ENCODE results near the gene SLC44A2. TPM values are rescaled to one million over a fixed set of nuclear protein-coding genes. Genes with fewer than 3 reads are reported as not detected.

The SLC44A2 gene
- total RNA-seq, 1 experiment from 2014 or later: 31.5 TPM

- no peak overlapping the region for H3K27ac ChIP-seq (ENCODE audit: low read length)
- TF ChIP-seq SIN3A (IDR thresholded peaks at IDR 0.05; ENCODE audit: borderline replicate concordance, insufficient read depth, low read depth, low read length): no peak
- no peak for TF ChIP-seq TCF7L2 (IDR thresholded peaks at IDR 0.05; ENCODE audit: low read depth, low read length)
- no peak for TF ChIP-seq POLR2AphosphoS5 (IDR thresholded peaks at IDR 0.05; ENCODE audit: low read depth, low read length)
- TF ChIP-seq REST (IDR thresholded peaks at IDR 0.05; ENCODE audit: insufficient read depth in 1 of 2, low read depth in 2 of 2, low read length in 1 of 2): no peak
- TF ChIP-seq CTCF (IDR thresholded peaks at IDR 0.05): no peak
- CTCF ChIA-PET: no interaction called here
- intact Hi-C loops (cut with micrococcal nuclease; ENCODE audit: unreplicated experiment) (no loop called here), in situ Hi-C loops (cut with HindIII; ENCODE audit: low pct_unique_long_range_greater_than_20kb, low sequenced_read_pairs) (no loop called here)
- no peaks in the 10 kb centered on the region for H3K9me3 ChIP-seq (ENCODE audit: control insufficient read depth, insufficient read depth, low read depth, low read length)
- H3K36me3 ChIP-seq (ENCODE audit: control insufficient read depth, insufficient read depth, low read length): no peaks in the 10 kb centered on the region
- no peak overlapping the region for H3K4me3 ChIP-seq (ENCODE audit: low read depth in 2 of 2, low read length in 2 of 2)
- DNase-seq (ENCODE audit: low read depth, low spot score): no peak
- no peaks in the 10 kb centered on the region for H3K27me3 ChIP-seq (ENCODE audit: control insufficient read depth, insufficient read depth, low read length)
- no peak for ATAC-seq
- H3K4me1 ChIP-seq (ENCODE audit: control insufficient read depth, insufficient read depth, low read length): peaks cover 5% of the 10 kb centered on the region; the same call in 1 of the 2 replicates
- POLR2A ChIA-PET: no interaction called here
- no TSS peak for BruUV-seq (replicated peaks)
Measured at GRCh38 chr19:10642473-10643171, 17.3 kb downstream of the SLC44A2 start.

- ATAC-seq (no peak), DNase-seq (ENCODE audit: low read depth, low spot score) (no peak)
- Histone ChIP-seq H3K27me3 (ENCODE audit: control insufficient read depth, insufficient read depth, low read length) (no peaks in the 10 kb centered on the region), H3K4me1 (ENCODE audit: control insufficient read depth, insufficient read depth, low read length) (peaks cover 5% of the 10 kb centered on the region; the same call in 1 of the 2 replicates), H3K4me3 (ENCODE audit: low read depth in 2 of 2, low read length in 2 of 2) (no peak overlapping the region), H3K27ac (ENCODE audit: low read length) (no peak overlapping the region), H3K36me3 (ENCODE audit: control insufficient read depth, insufficient read depth, low read length) (no peaks in the 10 kb centered on the region), H3K9me3 (ENCODE audit: control insufficient read depth, insufficient read depth, low read depth, low read length) (no peaks in the 10 kb centered on the region)
- CTCF ChIA-PET: interaction anchor here (1.4 to 2.8 kb wide), 3 partner anchors 39 to 62 kb away, joined by 3 to 49 read pairs (median 10); no protein-coding TSS in a partner anchor
- intact Hi-C loops (cut with micrococcal nuclease; ENCODE audit: unreplicated experiment) (no loop called here), in situ Hi-C loops (cut with HindIII; ENCODE audit: low pct_unique_long_range_greater_than_20kb, low sequenced_read_pairs) (no loop called here)
- TF ChIP-seq POLR2AphosphoS5 (IDR thresholded peaks at IDR 0.05; ENCODE audit: low read depth, low read length) (no peak), REST (IDR thresholded peaks at IDR 0.05; ENCODE audit: insufficient read depth in 1 of 2, low read depth in 2 of 2, low read length in 1 of 2) (no peak), CTCF (IDR thresholded peaks at IDR 0.05) (no peak), TCF7L2 (IDR thresholded peaks at IDR 0.05; ENCODE audit: low read depth, low read length) (no peak), SIN3A (IDR thresholded peaks at IDR 0.05; ENCODE audit: borderline replicate concordance, insufficient read depth, low read depth, low read length) (no peak)
- BruUV-seq (replicated peaks): no TSS peak
- POLR2A ChIA-PET: interaction anchor here (0.6 kb wide), 1 partner anchor 72 kb away, joined by 5 read pairs; no protein-coding TSS in a partner anchor
Measured at GRCh38 chr19:10643172-10643967, 18.0 kb downstream of the SLC44A2 start.
